Measurements from ENCODE around the gene STPG3. TPM values are rescaled to one million over a fixed set of nuclear protein-coding genes. Genes with fewer than 3 reads are reported as not detected.
A peak's percentile ranks its signal among the peaks of the same experiment; 100 is the strongest.

STPG3 gene
- total and polyA plus RNA-seq, 2 of the 13 experiments (the other 11 are each of a cell fraction or from before 2014, with no cell fraction given), result not detected

GRCh38 chr9:137240318-137240840 is 10.7 kb upstream of the STPG3 start (continued):
- TF ChIP-seq TFAP4 (IDR thresholded peaks at IDR 0.05; ENCODE audit: borderline replicate concordance, low read depth) (peak; percentile 14; the same call in 1 of the 2 replicates), E2F5 (CRISPR knock-in tag; conservative IDR thresholded peaks at IDR 0.05) (0 out of 2 replicates have a peak, but pooled peaks have one; percentile 14), ZNF558 (CRISPR knock-in tag; IDR thresholded peaks at IDR 0.05; ENCODE audit: borderline replicate concordance) (peak; percentile 63; the same call in 1 of the 2 replicates), SRY (CRISPR knock-in tag; IDR thresholded peaks at IDR 0.05) (peak; percentile 85; the same call in 1 of the 2 replicates), KLF12 (CRISPR knock-in tag; IDR thresholded peaks at IDR 0.05; ENCODE audit: borderline replicate concordance) (peak; percentile 76; the same call in 1 of the 2 replicates), HOXA3 (CRISPR knock-in tag; IDR thresholded peaks at IDR 0.05) (peak; percentile 61), NR2C2 (CRISPR knock-in tag; IDR thresholded peaks at IDR 0.05; ENCODE audit: borderline replicate concordance) (peak; percentile 70; the same call in 1 of the 2 replicates), SNAPC2 (CRISPR knock-in tag; IDR thresholded peaks at IDR 0.05) (no peak), ZSCAN9 (CRISPR knock-in tag; IDR thresholded peaks at IDR 0.05; ENCODE audit: borderline replicate concordance) (0 out of 2 replicates have a peak, but pooled peaks have one; percentile 46), ZNF30 (CRISPR knock-in tag; IDR thresholded peaks at IDR 0.05) (peak; percentile 64; the same call in 1 of the 2 replicates), MATR3 (CRISPR knock-in tag; IDR thresholded peaks at IDR 0.05) (no peak), ZBTB25 (CRISPR knock-in tag; IDR thresholded peaks at IDR 0.05) (peak; percentile 96), NBN (conservative IDR thresholded peaks at IDR 0.05) (no peak), GATA4 (IDR thresholded peaks at IDR 0.05; ENCODE audit: borderline replicate concordance, low read depth) (no peak), SETDB1 (CRISPR knock-in tag; IDR thresholded peaks at IDR 0.05; ENCODE audit: borderline replicate concordance) (no peak), JUN (CRISPR knock-in tag; IDR thresholded peaks at IDR 0.05) (no peak), ZNF451 (CRISPR knock-in tag; IDR thresholded peaks at IDR 0.05) (peak; percentile 83), ZBTB43 (CRISPR knock-in tag; conservative IDR thresholded peaks at IDR 0.05) (peak; percentile 71), E2F1 (CRISPR knock-in tag; IDR thresholded peaks at IDR 0.05) (no peak), IKZF1 (IDR thresholded peaks at IDR 0.05) (no peak), MEIS2 (CRISPR knock-in tag; IDR thresholded peaks at IDR 0.05) (no peak), EEA1 (CRISPR knock-in tag; IDR thresholded peaks at IDR 0.05; ENCODE audit: borderline replicate concordance) (peak; percentile 84; the same call in 1 of the 2 replicates), ZNF597 (CRISPR knock-in tag; IDR thresholded peaks at IDR 0.05) (no peak)

All from HepG2 (cell line).